ENCODE results near the gene MNAT1.
"Not testable (repeated sequence)": the region's sequence is repeated elsewhere in the genome, so short reads cannot be mapped to it uniquely, and the experiment has no call there.

MNAT1 gene

GRCh38 chr14:60807247-60807646 is 72.7 kb downstream of the MNAT1 start:
- no peak for DNase-seq

GRCh38 chr14:60807971-60808370 is 73.4 kb downstream of the MNAT1 start:
- no peak for DNase-seq

- no peak for DNase-seq
Observed at GRCh38 chr14:60812987-60813386, 78.4 kb downstream of the MNAT1 start.

GRCh38 chr14:60815371-60815770 is 80.8 kb downstream of the MNAT1 start:
- no peak for DNase-seq

- no peak for DNase-seq
Observed at GRCh38 chr14:60817113-60817512, 82.6 kb downstream of the MNAT1 start.

GRCh38 chr14:60819575-60819974 is 85.0 kb downstream of the MNAT1 start:
- no peak for DNase-seq

GRCh38 chr14:60838601-60839000 is 104.0 kb downstream of the MNAT1 start:
- DNase-seq, result no peak

GRCh38 chr14:60839057-60839456 is 104.5 kb downstream of the MNAT1 start:
- DNase-seq, result no peak

- no peak for DNase-seq
Observed at GRCh38 chr14:60839657-60840056, 105.1 kb downstream of the MNAT1 start.

GRCh38 chr14:60840313-60840712 is 105.8 kb downstream of the MNAT1 start:
- DNase-seq, result no peak

GRCh38 chr14:60845523-60845922 is 111.0 kb downstream of the MNAT1 start:
- no peak for DNase-seq

GRCh38 chr14:60848066-60848465 is 113.5 kb downstream of the MNAT1 start:
- DNase-seq, result no peak

GRCh38 chr14:60851692-60852091 is 117.1 kb downstream of the MNAT1 start:
- DNase-seq, result not testable (repeated sequence)

GRCh38 chr14:60856111-60856510 is 121.5 kb downstream of the MNAT1 start:
- no peak for DNase-seq

GRCh38 chr14:60859525-60859924 is 125.0 kb downstream of the MNAT1 start:
- no peak for DNase-seq

GRCh38 chr14:60861545-60862140 is 127.1 kb downstream of the MNAT1 start:
- no peak for DNase-seq

GRCh38 chr14:60862283-60862682 is 127.7 kb downstream of the MNAT1 start:
- peak; percentile 38 for DNase-seq

GRCh38 chr14:60863249-60863648 is 128.7 kb downstream of the MNAT1 start:
- no peak for DNase-seq

- DNase-seq, result no peak
Observed at GRCh38 chr14:60865378-60866127, 131.0 kb downstream of the MNAT1 start.

- no peak for DNase-seq
Observed at GRCh38 chr14:60867503-60868172, 133.1 kb downstream of the MNAT1 start.

- no peak for DNase-seq
Observed at GRCh38 chr14:60878121-60878520, 143.6 kb downstream of the MNAT1 start.

GRCh38 chr14:60878536-60878935 is 144.0 kb downstream of the MNAT1 start:
- no peak for DNase-seq

- no peak for DNase-seq
Observed at GRCh38 chr14:60882219-60882618, 147.7 kb downstream of the MNAT1 start.

GRCh38 chr14:60884134-60884533 is 149.6 kb downstream of the MNAT1 start:
- DNase-seq, result no peak

Data from COR-L47 (cell line).